Erythroblast (primary cell): Measurements from ENCODE around the gene TMEM267.
A peak's percentile ranks its signal among the peaks of the same experiment; 100 is the strongest.
"Not testable (repeated sequence)": the region's sequence is repeated elsewhere in the genome, so short reads cannot be mapped to it uniquely, and the experiment has no call there.

ENCODE experiments used
- DNase-seq, 2 experiments: peaks; one replicate each; lab custom pipeline; 2025; lab: John Stamatoyannopoulos, UW
- GATA1 ChIP-seq: IDR thresholded peaks from 2 replicates; pipeline ENCODE4 v1.6.1; 2011; ENCODE audit warnings: low read depth, mild to moderate bottlenecking, control low read depth, low read length, moderate library complexity
- POLR2A ChIP-seq: IDR thresholded peaks from 2 replicates; pipeline ENCODE4 v1.6.1; 2011; ENCODE audit warnings: mild to moderate bottlenecking, low read length

TMEM267 gene

GRCh38 chr5:43410414-43410813, 73.3 kb downstream of the TMEM267 start:
- no peak for DNase-seq
- TF ChIP-seq POLR2A (no peak), GATA1 (no peak)

GRCh38 chr5:43409809-43410271, 73.8 kb downstream of the TMEM267 start:
- TF ChIP-seq GATA1 = no peak
- DNase-seq = no peak

- not testable (repeated sequence) for DNase-seq
Observed at GRCh38 chr5:43402524-43403066, 81.1 kb downstream of the TMEM267 start.

- DNase-seq = peak in 1 of 2 experiments; percentile 8
- TF ChIP-seq POLR2A = no peak
- TF ChIP-seq GATA1 = no peak
Observed at GRCh38 chr5:43401827-43402226, 81.8 kb downstream of the TMEM267 start.

- DNase-seq = no peak
- TF ChIP-seq GATA1 = no peak
- no peak for TF ChIP-seq POLR2A
Observed at GRCh38 chr5:43400082-43400481, 83.6 kb downstream of the TMEM267 start.

GRCh38 chr5:43396762-43397304, 86.8 kb downstream of the TMEM267 start:
- TF ChIP-seq POLR2A (peak; percentile 56), GATA1 (no peak)
- peak; percentile 56 to 66 for DNase-seq
